ENCODE data around the gene RAD51D.

- TF ChIP-seq CTCF (IDR thresholded peaks at IDR 0.05; ENCODE audit: extremely low read depth in 1 of 2, insufficient read depth in 1 of 2, low read depth in 1 of 2, low read length in 2 of 2), result no peak
- TF ChIP-seq POLR2AphosphoS5 (IDR thresholded peaks at IDR 0.05; ENCODE audit: insufficient read depth, low read depth, low read length), result no peak
- TF ChIP-seq JUN (IDR thresholded peaks at IDR 0.05; ENCODE audit: borderline replicate concordance, insufficient read depth, insufficient read length, low read depth), result no peak
- no peak for TF ChIP-seq POLR2A (IDR thresholded peaks at IDR 0.05; ENCODE audit: low read depth, low read length)
- no peak for TF ChIP-seq FOS (IDR thresholded peaks at IDR 0.05; ENCODE audit: borderline replicate concordance, insufficient read depth, low read length)
- no peak for TF ChIP-seq MYC (IDR thresholded peaks at IDR 0.05; ENCODE audit: low read depth, low read length)
- no peak for TF ChIP-seq EZH2 (IDR thresholded peaks at IDR 0.05; ENCODE audit: borderline replicate concordance, low read depth, low read length, severe bottlenecking)
- TF ChIP-seq MAX (IDR thresholded peaks at IDR 0.05; ENCODE audit: insufficient read depth, insufficient read length), result no peak
These were observed 32.6 kb downstream of the RAD51D start for GRCh38 chr17:35086931-35087573.

Data from endothelial cell of umbilical vein (primary cell).